Motor neuron (in vitro differentiated cells): ENCODE data around the gene TFCP2L1. TPM values are rescaled to one million over a fixed set of nuclear protein-coding genes. Genes with fewer than 3 reads are reported as not detected.

ENCODE experiments used
- ATAC-seq, 8 experiments: fragments of 200-7000 bp; cut with Tn5 transposase; replicated peaks in 6 of 8; 2 replicates each; pipeline ENCODE4 v1.8.0; 2021; ENCODE audit warnings: mild to moderate bottlenecking in 8 of 8, moderate library complexity in 8 of 8
- H3K27ac ChIP-seq, 2 donors: fragments of 250-450 bp; sonication (Bioruptor Pico); 2 replicates each; pipeline ENCODE4 v1.9.0; 2021; ENCODE audit warnings: antibody characterized with exemption in 2 of 2, mild to moderate bottlenecking in 2 of 2, moderate library complexity in 1 of 2
- H3K4me1 ChIP-seq, 2 donors: fragments of 250-450 bp; sonication (Bioruptor Pico); replicated peaks in 1 of 2; 2 replicates each; pipeline ENCODE4 v1.6.1; 2021; ENCODE audit warnings: antibody characterized with exemption in 2 of 2, mild to moderate bottlenecking in 2 of 2, moderate library complexity in 1 of 2
- H3K4me3 ChIP-seq, 5 donors: fragments of 250-450 bp; sonication (Bioruptor Pico); 2 replicates each; pipeline ENCODE4 v1.9.0; 2021; ENCODE audit warnings: antibody characterized with exemption in 5 of 5, mild to moderate bottlenecking in 5 of 5, moderate library complexity in 4 of 5
- WGBS, 10 experiments: fragments of 450-650 bp; shearing (Covaris generic); methylation state at CpG; one replicate each; pipeline ENCODE4 v1.0.0; 2022; 5-methylcytosine and 5-hydroxymethylcytosine counted together
- in situ Hi-C, 9 experiments: fragments of 400-800 bp; cut with MboI; loops; one replicate each; pipeline ENCODE4 v1.15.0; 2021; ENCODE audit warnings: low sequenced_read_pairs in 9 of 9, low pct_unique_long_range_greater_than_20kb in 2 of 9; ENCODE audit not compliant: unreplicated experiment in 9 of 9
- total RNA-seq, 8 experiments: library from RNA; unstranded; fragments of 300-600 nt; gene quantifications; 2 replicates each; pipeline versions ENCODE4 v1.2.3 to v1.2.4, GENCODE V29; 2022

Gene TFCP2L1
- total RNA-seq, 8 experiments from 2014 or later = 0.05 to 0.71 (median 0.11) TPM; not detected in 1

DNA sequence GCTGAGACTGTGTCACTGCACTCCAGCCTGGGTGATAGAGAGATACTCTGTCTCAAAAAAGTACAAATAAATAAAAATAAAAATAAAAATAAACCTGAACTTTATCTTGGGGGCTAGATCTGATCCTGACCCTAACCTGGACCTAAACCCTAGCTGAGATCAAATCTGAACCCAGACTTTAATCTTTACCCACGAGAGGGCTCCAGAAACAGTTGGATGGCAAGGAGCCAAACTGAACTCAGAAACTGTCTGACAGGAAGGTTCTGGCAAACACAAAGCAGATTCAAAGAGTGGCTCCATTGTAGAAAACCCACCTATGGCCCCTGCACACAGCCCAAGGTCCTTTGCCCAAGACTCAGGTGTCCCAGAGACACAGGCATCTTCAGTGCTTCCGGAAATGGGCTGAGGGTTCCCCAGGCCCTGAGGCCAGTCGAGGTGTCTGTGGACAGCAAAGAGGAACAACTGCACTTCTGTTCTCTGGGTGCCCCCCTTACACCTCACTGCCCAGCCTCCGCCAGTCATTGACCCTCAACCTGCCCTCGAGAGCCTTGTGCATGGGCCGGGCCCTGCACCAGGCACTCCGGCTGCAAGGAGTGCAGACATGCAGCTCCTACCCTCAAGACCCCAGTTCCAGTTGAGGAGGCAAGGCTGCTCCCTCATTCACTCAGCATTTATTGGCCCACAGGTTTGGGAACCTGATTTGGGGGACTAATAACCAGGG, 95.2 kb downstream of the TFCP2L1 start:
- 8 to 100% (median 63%) methylated on average over 1 to 6 of the region's 7 CpGs; no CpG with 5 or more reads in 4 of the 10 experiments for WGBS, 10 experiments
- H3K27ac ChIP-seq = no peak overlapping the region
- H3K4me1 ChIP-seq = peaks cover 0 to 10% of the 10 kb centered on the region in 2 donors
- in situ Hi-C loops = no loop called here
- no peak overlapping the region for H3K4me3 ChIP-seq
- no peak for ATAC-seq

GRCh38 chr2:121189011-121189410, 96.0 kb downstream of the TFCP2L1 start:
- no peak overlapping the region for H3K27ac ChIP-seq
- H3K4me3 ChIP-seq = no peak overlapping the region
- peaks cover 0 to 10% of the 10 kb centered on the region in 2 donors for H3K4me1 ChIP-seq
- in situ Hi-C loops = no loop called here
- 75 to 100% (median 89%) methylated on average over 1 to 3 of the region's 3 CpGs; no CpG with 5 or more reads in 4 of the 10 experiments for WGBS, 10 experiments
- ATAC-seq = no peak

GRCh38 chr2:121187982-121188411, 97.0 kb downstream of the TFCP2L1 start:
- no peak overlapping the region for H3K27ac ChIP-seq
- WGBS, 10 experiments = 14 to 100% (median 65%) methylated on average over 1 to 3 of the region's 6 CpGs; no CpG with 5 or more reads in 6 of the 10 experiments
- H3K4me3 ChIP-seq = no peak overlapping the region
- ATAC-seq = no peak
- in situ Hi-C loops = no loop called here
- peaks cover 0 to 10% of the 10 kb centered on the region in 2 donors for H3K4me1 ChIP-seq

- in situ Hi-C loops = no loop called here
- Histone ChIP-seq H3K4me1 (peaks cover 0 to 10% of the 10 kb centered on the region in 2 donors), H3K27ac (no peak overlapping the region), H3K4me3 (no peak overlapping the region)
- WGBS, 10 experiments = 40 to 89% methylated on average over 2 to 8 of the region's 19 CpGs; no CpG with 5 or more reads in 8 of the 10 experiments
- ATAC-seq = no peak
Measured at GRCh38 chr2:121187351-121187981, 97.5 kb downstream of the TFCP2L1 start.

GRCh38 chr2:121186261-121186660, 98.7 kb downstream of the TFCP2L1 start:
- Histone ChIP-seq H3K4me1 (peaks cover 0 to 10% of the 10 kb centered on the region in 2 donors), H3K4me3 (no peak overlapping the region), H3K27ac (no peak overlapping the region)
- ATAC-seq = no peak
- in situ Hi-C loops = no loop called here
- WGBS, 10 experiments = 18 to 100% (median 72%) methylated on average over 1 to 2 of the region's 9 CpGs; no CpG with 5 or more reads in 6 of the 10 experiments

DNA sequence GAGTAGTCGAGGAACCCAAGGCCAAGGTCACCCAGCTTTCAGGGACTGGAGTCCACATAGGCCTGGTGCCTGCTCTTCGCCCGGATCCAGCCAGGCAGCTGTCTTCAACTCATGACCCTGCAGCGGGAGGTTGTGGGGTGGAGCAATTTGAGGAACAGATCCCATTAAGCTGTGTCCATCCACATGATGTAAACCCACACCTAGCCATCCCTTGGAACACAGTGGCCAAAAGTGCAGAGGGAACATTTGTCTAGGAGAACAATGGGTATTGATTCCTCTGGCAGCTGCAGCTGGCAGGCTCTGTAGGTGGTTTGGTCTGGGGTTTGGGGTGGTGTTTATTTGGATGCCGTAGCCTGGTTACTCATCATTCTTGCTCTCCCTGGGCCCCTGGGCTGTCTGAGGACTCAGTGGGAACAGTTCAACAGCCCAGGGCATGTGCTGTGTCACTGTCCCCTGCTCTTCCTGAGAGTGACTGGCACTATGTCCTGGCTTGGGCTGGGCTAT, 99.4 kb downstream of the TFCP2L1 start:
- in situ Hi-C loops = no loop called here
- Histone ChIP-seq H3K4me3 (no peak overlapping the region), H3K27ac (no peak overlapping the region), H3K4me1 (peaks cover 0 to 10% of the 10 kb centered on the region in 2 donors)
- 57 to 100% (median 90%) methylated on average over 1 to 2 of the region's 5 CpGs; no CpG with 5 or more reads in 6 of the 10 experiments for WGBS, 10 experiments
- ATAC-seq = peak in 3 of 8 experiments; percentile 41 to 76 (median 46)

- 40 to 100% (median 95%) methylated on average over 1 to 4 of the region's 10 CpGs; no CpG with 5 or more reads in 7 of the 10 experiments for WGBS, 10 experiments
- Histone ChIP-seq H3K4me3 (no peak overlapping the region), H3K27ac (no peak overlapping the region), H3K4me1 (peaks cover 0 to 10% of the 10 kb centered on the region in 2 donors)
- in situ Hi-C loops = no loop called here
- no peak for ATAC-seq
Measured at GRCh38 chr2:121185111-121185510, 99.9 kb downstream of the TFCP2L1 start.

GRCh38 chr2:121184248-121184862, 100.6 kb downstream of the TFCP2L1 start:
- in situ Hi-C loops = no loop called here
- WGBS, 10 experiments = 35 to 100% (median 58%) methylated on average over 1 to 6 of the region's 7 CpGs; no CpG with 5 or more reads in 4 of the 10 experiments
- H3K27ac ChIP-seq = no peak overlapping the region

GRCh38 chr2:121182520-121182919, 102.5 kb downstream of the TFCP2L1 start:
- no peak for ATAC-seq
- Histone ChIP-seq H3K27ac (no peak overlapping the region), H3K4me1 (peaks cover 0 to 10% of the 10 kb centered on the region in 2 donors), H3K4me3 (no peak overlapping the region)
- 0 to 93% (median 69%) methylated on average over 1 to 4 of the region's 4 CpGs; no CpG with 5 or more reads in 2 of the 10 experiments for WGBS, 10 experiments
- in situ Hi-C loops = no loop called here

More at GRCh38 chr2:121184248-121184862, 100.6 kb downstream of the TFCP2L1 start:
- no peak overlapping the region for H3K4me3 ChIP-seq
- ATAC-seq = no peak
- H3K4me1 ChIP-seq = peaks cover 0 to 10% of the 10 kb centered on the region in 2 donors

DNA sequence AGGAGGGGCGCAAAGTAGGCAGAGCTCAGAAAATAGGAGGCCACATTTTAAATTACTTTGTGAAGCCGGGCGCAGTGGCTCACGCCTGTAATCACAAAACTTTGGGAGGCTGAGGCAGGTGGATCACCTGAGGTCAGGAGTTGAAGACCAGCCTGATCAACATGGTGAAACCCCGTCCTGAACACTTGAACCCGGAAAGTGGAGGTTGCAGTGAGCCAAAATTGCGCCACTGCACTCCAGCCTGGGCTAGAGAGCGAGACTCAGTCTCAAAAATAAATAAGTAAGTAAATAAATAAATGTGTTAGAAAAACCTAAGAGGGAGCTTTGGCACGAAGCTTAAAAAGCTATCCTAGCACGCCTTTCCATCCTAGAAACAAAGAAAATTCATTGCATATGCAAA, 105.5 kb downstream of the TFCP2L1 start:
- ATAC-seq = no peak
- WGBS, 10 experiments = 52 to 96% (median 80%) methylated on average over 1 to 10 of the region's 10 CpGs; no CpG with 5 or more reads in 1 of the 10 experiments
- in situ Hi-C loops = no loop called here

DNA sequence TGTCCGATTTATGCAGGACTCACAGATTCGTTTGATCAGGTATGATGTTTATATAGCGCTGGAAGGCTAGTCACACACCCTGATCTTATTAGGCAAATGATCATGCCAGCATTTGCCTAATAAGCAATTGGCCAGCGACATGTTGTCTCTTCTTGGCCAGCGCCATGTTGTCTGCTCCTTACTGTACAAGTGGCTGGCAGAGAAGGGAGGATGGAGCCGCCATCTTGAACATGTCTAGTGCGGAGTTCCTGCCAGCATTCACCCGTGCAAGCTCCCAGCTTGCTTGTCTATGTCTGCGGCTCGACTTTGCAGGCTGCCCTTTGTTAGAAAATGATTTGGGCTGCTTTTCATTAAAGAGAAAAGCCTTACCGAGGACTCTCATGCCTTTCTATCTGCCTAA, 106.3 kb downstream of the TFCP2L1 start:
- no peaks in the 10 kb centered on the region for H3K4me1 ChIP-seq
- H3K27ac ChIP-seq = no peak overlapping the region
- 43 to 100% (median 83%) methylated on average over 1 to 9 of the region's 11 CpGs; no CpG with 5 or more reads in 1 of the 10 experiments for WGBS, 10 experiments
- in situ Hi-C loops = no loop called here
- no peak overlapping the region for H3K4me3 ChIP-seq
- ATAC-seq = no peak

More for the DNA sequence above, 105.5 kb downstream of the TFCP2L1 start:
- Histone ChIP-seq H3K4me3 (no peak overlapping the region), H3K4me1 (no peaks in the 10 kb centered on the region), H3K27ac (no peak overlapping the region)

- WGBS, 10 experiments = 40% methylated on average over 1 of the region's 1 CpG; no CpG with 5 or more reads in 9 of the 10 experiments
- no peaks in the 10 kb centered on the region for H3K4me1 ChIP-seq
- no peak overlapping the region for H3K27ac ChIP-seq
- in situ Hi-C loops = no loop called here
- no peak for ATAC-seq
- no peak overlapping the region for H3K4me3 ChIP-seq
Measured at GRCh38 chr2:121177896-121178295, 107.1 kb downstream of the TFCP2L1 start.

DNA sequence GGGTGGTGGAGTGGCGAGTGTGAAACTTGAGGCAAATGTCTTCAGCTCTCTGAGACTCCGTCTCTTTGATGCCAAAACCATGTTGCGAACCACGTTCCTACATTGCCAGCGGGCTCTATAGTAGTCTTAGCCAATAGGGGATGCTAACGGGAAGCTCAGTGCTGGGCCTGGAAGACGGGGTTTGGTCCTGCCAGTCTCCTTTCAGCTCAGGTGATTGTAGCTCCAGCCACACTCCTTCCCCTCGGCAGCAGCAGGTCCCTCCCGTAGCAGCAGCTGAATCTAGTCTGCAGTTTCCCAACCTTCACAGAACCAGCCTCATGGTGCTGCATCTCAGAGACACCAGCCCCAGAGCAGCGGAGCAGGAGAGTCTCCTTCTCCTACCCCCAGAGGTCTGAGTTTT, 109.7 kb downstream of the TFCP2L1 start:
- Histone ChIP-seq H3K4me3 (no peak overlapping the region), H3K27ac (no peak overlapping the region), H3K4me1 (no peaks in the 10 kb centered on the region)
- WGBS, 10 experiments = 60 to 83% (median 75%) methylated on average over 1 to 6 of the region's 10 CpGs; no CpG with 5 or more reads in 6 of the 10 experiments
- in situ Hi-C loops = no loop called here
- ATAC-seq = no peak
